D721Med (cell line): ENCODE data around the gene DBF4.
"Not testable (repeated sequence)": the region's sequence is repeated elsewhere in the genome, so short reads cannot be mapped to it uniquely, and the experiment has no call there.

ENCODE experiments used
- DNase-seq: peaks from one replicate; pipeline ENCODE4 v3.0.0; 2011; ENCODE audit warnings: low spot score; ENCODE audit not compliant: insufficient read length
- FAIRE-seq: peaks from 2 replicates; lab custom pipeline; 2011; peaks lifted over from hg19 to GRCh38; lab: Jason Lieb, UNC
- TF ChIP-seq, protein P1 (sequence below): IDR thresholded peaks from 2 replicates; pipeline ENCODE4 v1.5.1; 2012; ENCODE audit warnings: mild to moderate bottlenecking, control low read depth; ENCODE audit not compliant: insufficient read depth; ENCODE audit errors: missing control alignments

The DBF4 gene

DNA sequence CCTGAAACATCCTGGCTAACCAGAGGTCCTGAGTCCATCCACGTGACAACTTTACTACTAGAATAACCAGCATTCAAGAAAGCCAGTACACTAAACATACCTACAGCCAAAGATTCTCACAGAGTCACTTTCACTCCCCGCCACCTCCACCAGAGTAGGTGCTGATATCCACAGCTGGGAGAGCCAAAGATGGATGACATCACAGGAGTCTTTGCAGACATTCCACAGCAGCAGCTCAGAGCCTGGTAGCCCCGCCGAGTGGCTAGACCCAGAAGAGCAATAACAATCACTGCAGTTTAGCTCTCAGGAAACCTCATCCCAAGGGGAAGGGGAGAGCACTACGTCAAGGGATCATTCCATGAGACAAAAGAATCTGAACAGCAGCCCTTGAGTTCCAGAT lies 44.3 kb downstream of the DBF4 start:
- DNase-seq (no peak), FAIRE-seq (no peak)
- TF ChIP-seq, protein P1, sequence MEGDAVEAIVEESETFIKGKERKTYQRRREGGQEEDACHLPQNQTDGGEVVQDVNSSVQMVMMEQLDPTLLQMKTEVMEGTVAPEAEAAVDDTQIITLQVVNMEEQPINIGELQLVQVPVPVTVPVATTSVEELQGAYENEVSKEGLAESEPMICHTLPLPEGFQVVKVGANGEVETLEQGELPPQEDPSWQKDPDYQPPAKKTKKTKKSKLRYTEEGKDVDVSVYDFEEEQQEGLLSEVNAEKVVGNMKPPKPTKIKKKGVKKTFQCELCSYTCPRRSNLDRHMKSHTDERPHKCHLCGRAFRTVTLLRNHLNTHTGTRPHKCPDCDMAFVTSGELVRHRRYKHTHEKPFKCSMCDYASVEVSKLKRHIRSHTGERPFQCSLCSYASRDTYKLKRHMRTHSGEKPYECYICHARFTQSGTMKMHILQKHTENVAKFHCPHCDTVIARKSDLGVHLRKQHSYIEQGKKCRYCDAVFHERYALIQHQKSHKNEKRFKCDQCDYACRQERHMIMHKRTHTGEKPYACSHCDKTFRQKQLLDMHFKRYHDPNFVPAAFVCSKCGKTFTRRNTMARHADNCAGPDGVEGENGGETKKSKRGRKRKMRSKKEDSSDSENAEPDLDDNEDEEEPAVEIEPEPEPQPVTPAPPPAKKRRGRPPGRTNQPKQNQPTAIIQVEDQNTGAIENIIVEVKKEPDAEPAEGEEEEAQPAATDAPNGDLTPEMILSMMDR: no peak

DNA sequence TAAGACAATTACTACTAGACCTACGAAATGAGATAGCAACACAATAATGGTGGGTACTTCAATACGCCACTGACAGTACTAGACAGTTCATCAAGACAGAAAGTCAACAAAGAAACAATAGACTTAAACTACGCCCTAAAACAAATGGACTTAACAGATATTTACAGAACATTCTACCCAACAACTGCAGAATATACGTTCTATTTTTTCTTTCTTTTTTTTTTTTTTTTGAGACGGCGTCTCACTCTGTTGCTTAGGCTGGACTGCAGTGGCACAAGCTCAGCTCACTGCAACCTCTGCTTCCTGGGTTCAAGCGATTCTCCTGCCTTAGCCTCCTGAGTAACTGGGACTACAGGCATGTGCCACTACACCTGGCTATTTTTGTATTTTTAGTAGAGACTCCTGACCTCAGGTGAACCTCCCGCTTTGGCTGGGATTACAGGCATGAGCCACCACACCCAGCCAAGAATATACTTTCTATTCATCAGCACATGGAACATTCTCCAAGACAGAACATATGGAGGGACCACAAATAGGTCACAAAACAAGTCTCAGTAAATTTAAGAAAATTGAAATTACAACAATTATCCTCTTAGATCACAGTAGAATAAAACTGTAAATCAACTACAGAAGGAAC lies 46.6 kb downstream of the DBF4 start:
- FAIRE-seq, DNase-seq: not testable (repeated sequence)

DNA sequence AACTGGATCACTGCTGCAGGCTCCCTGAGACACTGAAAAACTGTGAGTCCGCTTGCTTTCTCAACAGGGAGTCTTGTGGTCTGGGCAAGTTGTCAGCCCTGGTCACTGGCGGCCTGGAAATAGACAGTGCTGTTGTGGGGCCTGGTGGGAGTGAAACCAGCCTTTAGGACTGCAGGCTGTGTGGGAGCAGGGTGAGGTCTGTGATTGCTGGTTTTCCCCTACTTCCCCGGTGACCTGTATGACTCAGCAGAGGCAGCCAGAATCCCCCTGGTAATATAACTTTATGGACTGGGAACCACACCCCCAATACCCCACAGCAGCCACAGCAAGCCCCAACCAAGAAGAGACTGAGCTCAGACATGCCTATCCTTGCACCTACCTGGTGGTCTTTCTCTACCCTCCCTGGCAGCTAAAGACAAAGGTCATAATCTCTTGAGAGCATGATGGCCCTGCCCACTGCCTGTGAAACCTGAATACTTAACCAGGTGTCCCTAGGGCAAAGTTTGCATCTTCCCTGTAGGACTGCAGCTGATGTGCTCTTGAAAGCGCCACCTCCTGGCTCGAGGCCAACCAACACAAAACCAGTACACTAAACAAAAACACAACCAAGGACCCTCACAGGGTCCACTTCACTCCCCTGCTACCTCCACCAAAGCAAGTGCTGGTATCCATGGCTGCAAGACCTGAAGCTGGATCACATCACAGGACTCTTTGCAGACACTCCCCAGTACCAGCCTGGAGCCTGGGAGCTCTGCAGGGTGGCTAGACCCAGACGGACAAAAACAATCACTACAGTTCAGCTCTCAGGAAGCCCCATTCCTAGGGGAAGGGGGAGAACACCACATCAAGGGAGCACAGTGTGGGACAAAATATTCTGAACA lies 50.5 kb downstream of the DBF4 start:
- TF ChIP-seq, protein P1: no peak
- FAIRE-seq: no peak
- DNase-seq: no peak

DNA sequence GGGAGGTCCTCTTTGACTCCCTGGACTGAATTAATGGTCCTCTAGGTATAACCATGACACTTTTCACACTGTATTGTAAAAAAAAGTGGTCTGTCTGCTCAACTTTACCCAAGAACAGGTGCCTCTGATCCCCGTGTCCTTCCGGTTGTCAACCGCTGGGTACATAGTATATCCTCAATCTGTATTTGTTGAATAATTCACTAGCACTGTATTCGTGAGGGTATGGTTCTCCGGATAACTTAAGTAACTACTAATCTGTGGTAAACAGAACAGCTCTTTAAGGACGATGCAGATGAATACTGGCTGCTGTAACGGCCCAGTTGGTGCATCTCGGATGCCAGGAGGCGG lies 57.3 kb downstream of the DBF4 start:
- FAIRE-seq (no peak), DNase-seq (no peak)
- TF ChIP-seq, protein P1: no peak

DNA sequence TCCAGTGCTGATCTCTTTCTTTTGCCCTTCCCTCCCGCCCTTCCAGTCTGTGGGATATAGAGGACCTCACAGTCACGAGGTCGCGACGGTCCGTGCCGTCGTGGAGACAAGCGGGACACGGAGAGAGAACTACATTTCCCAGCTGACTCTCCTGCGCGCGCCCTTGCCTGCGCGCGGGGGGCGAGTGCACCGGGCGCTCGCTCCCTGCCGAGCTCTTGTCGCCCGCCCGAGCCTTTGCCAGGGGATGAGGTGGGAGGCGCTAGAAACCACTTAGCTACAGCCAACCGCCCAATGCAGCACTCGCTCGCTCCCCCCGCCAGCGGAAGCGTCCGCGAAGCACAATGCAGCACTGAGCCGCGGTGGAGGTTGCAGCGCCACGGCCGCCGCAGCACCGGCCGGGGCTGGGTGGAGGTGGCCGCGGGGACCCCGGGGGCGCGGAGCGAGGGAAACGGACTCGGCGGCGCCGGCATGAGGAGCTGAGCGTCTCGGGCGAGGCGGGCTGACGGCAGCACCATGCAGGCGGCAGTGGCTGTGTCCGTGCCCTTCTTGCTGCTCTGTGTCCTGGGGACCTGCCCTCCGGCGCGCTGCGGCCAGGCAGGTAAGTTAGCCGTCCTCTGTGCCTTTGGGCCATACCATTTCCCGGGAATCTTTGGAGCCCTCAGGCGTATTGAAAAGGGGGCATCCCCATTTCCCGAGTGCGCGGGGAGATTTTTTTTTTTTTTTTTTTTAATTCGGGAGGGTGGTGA lies 57.8 kb downstream of the DBF4 start, which contains the start of gene ADAM22:
TSS of gene ADAM22 (plus strand) at position 299 of the 746 bp plus-strand sequence. CDS start at position 514, 215 bp downstream.
- TF ChIP-seq, protein P1: peak; percentile 19
- FAIRE-seq (no peak), DNase-seq (peak; percentile 39)

DNA sequence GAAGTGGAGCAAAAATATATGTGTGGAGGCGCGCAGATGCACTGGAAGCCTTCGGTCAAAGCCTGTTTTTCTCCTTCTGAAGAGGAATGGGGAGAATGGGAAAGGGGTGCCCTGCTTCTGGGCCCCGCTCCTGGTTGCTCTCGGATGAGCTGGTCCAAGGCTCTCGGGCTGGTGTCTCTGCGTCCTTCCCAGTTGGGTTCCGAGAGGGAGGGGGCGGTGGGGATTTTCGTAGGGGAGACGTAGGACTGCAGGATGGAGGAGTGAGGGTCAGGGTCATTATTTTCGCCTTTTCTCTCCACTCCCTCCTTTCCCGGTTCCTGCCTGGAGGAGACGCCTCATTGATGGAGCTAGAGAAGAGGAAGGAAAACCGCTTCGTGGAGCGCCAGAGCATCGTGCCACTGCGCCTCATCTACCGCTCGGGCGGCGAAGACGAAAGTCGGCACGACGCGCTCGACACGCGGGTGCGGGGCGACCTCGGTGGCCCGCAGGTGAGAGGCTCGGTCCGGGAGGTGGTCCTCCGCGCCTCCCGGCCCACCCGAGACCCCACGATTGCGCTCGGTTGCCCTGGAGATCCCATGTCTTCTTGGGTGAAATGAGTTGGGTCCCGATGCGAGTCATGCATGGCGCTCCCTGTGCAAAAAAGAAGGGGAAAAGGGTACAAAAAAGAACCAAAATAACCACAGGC lies 58.5 kb downstream of the DBF4 start:
- TF ChIP-seq, protein P1: no peak
- no peak for FAIRE-seq
- no peak for DNase-seq

DNA sequence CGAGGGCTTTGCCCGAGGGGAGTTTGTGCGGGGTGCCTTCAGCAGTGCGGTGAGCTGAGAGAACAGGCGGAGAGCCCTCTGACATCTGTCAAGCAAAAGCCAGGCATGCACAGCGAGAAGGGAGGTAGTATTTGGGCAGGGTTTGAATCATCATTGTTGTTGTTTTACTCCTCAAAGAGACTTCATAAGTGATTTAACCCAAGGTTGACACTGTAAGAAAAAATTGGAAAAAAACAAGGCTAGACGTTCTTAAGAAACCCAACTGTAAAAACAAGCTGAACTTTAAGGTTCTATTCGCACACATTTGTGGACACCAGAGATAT lies 59.1 kb downstream of the DBF4 start:
- TF ChIP-seq, protein P1: no peak
- DNase-seq (no peak), FAIRE-seq (no peak)
